ENCODE results near the gene METTL23. TPM values are rescaled to one million over a fixed set of nuclear protein-coding genes. Genes with fewer than 3 reads are reported as not detected.
A peak's percentile ranks its signal among the peaks of the same experiment; 100 is the strongest.

METTL23 gene
- total and polyA plus RNA-seq, 7 experiments from 2014 or later = 39.6 to 152 (median 73.8) TPM

GRCh38 chr17:76682296-76682695, 44.3 kb upstream of the METTL23 start:
- Histone ChIP-seq H3K36me3 (ENCODE audit: control insufficient read depth in 2 of 3, insufficient read depth in 3 of 3, low read length in 3 of 3) (no peaks in the 10 kb centered on the region), H3K27ac (ENCODE audit: low read depth, low read length) (no peak overlapping the region), H3K4me1 (ENCODE audit: control insufficient read depth in 2 of 2, insufficient read depth in 2 of 2, low read length in 2 of 2) (peaks cover 14 to 25% of the 10 kb centered on the region in 2 donors), H3K4me3 (ENCODE audit: low read length) (no peak overlapping the region), H3K27me3 (ENCODE audit: control insufficient read depth in 2 of 2, insufficient read depth in 2 of 2, low read length in 2 of 2) (no peaks in the 10 kb centered on the region), H3K9me3 (ENCODE audit: control insufficient read depth in 2 of 3, low read length in 3 of 3) (no peaks in the 10 kb centered on the region)
- DNase-seq (no peak), ATAC-seq (no peak)
- Mint-ChIP-seq H3K27me3 (peaks cover 0 to 6% (median 0%) of the 10 kb centered on the region in 5 donors), H3K36me3 (no peaks in the 10 kb centered on the region), H3K27ac (no peak overlapping the region), H3K4me3 (peak overlapping the region in 1 of 10 donors; percentile 40), H3K4me1 (peaks cover 0 to 12% (median 5%) of the 10 kb centered on the region in 7 donors), H3K9me3 (no peaks in the 10 kb centered on the region)
- ChIA-PET CTCF (interaction anchor here (0.6 to 3.2 kb wide), 12 partner anchors 24 to 1553 kb away, joined by 3 to 27 read pairs (median 4); no protein-coding TSS in a partner anchor), POLR2A (interaction anchor here (1.5 kb wide), 1 partner anchor 124 kb away, joined by 6 read pairs; no protein-coding TSS in a partner anchor)
- intact Hi-C loops (cut with micrococcal nuclease) = no loop called here

DNA sequence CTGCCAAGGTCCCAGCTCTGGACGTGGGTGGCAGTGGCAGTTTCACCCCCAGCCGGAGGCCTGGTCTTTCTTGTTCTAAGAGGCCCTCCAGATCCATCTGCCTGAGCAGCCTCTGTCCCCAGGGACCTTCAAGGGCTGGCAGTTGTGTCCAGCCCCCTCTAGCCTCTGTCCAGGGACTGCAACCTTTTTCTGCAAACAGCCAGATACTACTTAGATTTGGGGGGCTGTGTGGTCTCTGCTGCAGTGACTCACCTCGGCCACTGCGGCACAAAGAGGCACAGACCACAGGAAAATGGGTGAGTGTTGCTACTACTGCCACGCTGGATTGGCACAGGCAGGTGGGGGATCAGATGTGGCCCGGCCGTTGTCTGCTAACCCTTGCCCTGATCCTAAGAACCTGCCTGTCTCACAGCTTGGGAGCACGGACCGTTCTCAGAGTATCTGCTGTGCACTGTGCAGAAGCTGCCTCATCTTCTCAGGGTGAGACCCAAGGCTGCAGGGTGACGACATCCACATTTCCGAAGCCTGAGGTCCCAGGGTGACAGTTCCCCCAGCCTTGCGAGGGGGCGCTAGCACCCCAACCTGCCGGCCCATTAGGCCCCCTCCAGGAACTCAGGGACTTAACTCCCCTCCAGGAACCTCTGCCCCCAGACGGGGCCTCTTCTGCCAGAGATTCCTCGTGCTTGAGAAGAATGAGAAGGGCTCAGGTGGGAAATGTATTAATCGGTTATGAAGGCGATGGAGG, 43.5 kb upstream of the METTL23 start:
- Histone ChIP-seq H3K9me3 (ENCODE audit: control insufficient read depth in 2 of 3, low read length in 3 of 3) (no peaks in the 10 kb centered on the region), H3K4me1 (ENCODE audit: control insufficient read depth in 2 of 2, insufficient read depth in 2 of 2, low read length in 2 of 2) (peaks cover 8 to 19% of the 10 kb centered on the region in 2 donors), H3K4me3 (ENCODE audit: low read length) (no peak overlapping the region), H3K27ac (ENCODE audit: low read depth, low read length) (no peak overlapping the region), H3K36me3 (ENCODE audit: control insufficient read depth in 2 of 3, insufficient read depth in 3 of 3, low read length in 3 of 3) (no peaks in the 10 kb centered on the region), H3K27me3 (ENCODE audit: control insufficient read depth in 2 of 2, insufficient read depth in 2 of 2, low read length in 2 of 2) (no peaks in the 10 kb centered on the region)
- ChIA-PET POLR2A (no interaction called here), CTCF (interaction anchor here (0.6 to 3.2 kb wide), 3 partner anchors 59 to 1552 kb away, joined by 3 to 23 read pairs (median 3); no protein-coding TSS in a partner anchor)
- intact Hi-C loops (cut with micrococcal nuclease) = no loop called here
- H3K4me3 Mint-ChIP-seq = no peak overlapping the region
- ATAC-seq (no peak), DNase-seq (no peak)
- peaks cover 0 to 6% (median 0%) of the 10 kb centered on the region in 5 donors for H3K27me3 Mint-ChIP-seq
- H3K4me1 Mint-ChIP-seq = peaks cover 0 to 12% (median 5%) of the 10 kb centered on the region in 7 donors
- H3K36me3 Mint-ChIP-seq = no peaks in the 10 kb centered on the region
- H3K27ac Mint-ChIP-seq = no peak overlapping the region
- no peaks in the 10 kb centered on the region for H3K9me3 Mint-ChIP-seq

- Mint-ChIP-seq H3K9me3 (no peaks in the 10 kb centered on the region), H3K4me1 (peaks cover 0 to 12% (median 5%) of the 10 kb centered on the region in 7 donors), H3K36me3 (no peaks in the 10 kb centered on the region), H3K27me3 (peaks cover 0 to 10% (median 0%) of the 10 kb centered on the region in 5 donors), H3K4me3 (no peak overlapping the region), H3K27ac (no peak overlapping the region)
- Histone ChIP-seq H3K27ac (ENCODE audit: low read depth, low read length) (no peak overlapping the region), H3K4me3 (ENCODE audit: low read length) (no peak overlapping the region), H3K9me3 (ENCODE audit: control insufficient read depth in 2 of 3, low read length in 3 of 3) (no peaks in the 10 kb centered on the region), H3K4me1 (ENCODE audit: control insufficient read depth in 2 of 2, insufficient read depth in 2 of 2, low read length in 2 of 2) (peaks cover 0 to 10% of the 10 kb centered on the region in 2 donors), H3K27me3 (ENCODE audit: control insufficient read depth in 2 of 2, insufficient read depth in 2 of 2, low read length in 2 of 2) (no peaks in the 10 kb centered on the region), H3K36me3 (ENCODE audit: control insufficient read depth in 2 of 3, insufficient read depth in 3 of 3, low read length in 3 of 3) (no peaks in the 10 kb centered on the region)
- CTCF ChIA-PET = interaction anchor here (0.6 to 1.1 kb wide), 2 partner anchors 161 to 879 kb away, joined by 3 to 4 read pairs; no protein-coding TSS in a partner anchor
- POLR2A ChIA-PET = no interaction called here
- intact Hi-C loops (cut with micrococcal nuclease) = no loop called here
- DNase-seq (no peak), ATAC-seq (no peak)
Measured at GRCh38 chr17:76683921-76684745, 42.5 kb upstream of the METTL23 start.

- Mint-ChIP-seq H3K27me3 (peaks cover 0 to 7% (median 0%) of the 10 kb centered on the region in 5 donors), H3K9me3 (no peaks in the 10 kb centered on the region), H3K4me3 (no peak overlapping the region), H3K27ac (no peak overlapping the region), H3K4me1 (peaks cover 0 to 12% (median 5%) of the 10 kb centered on the region in 7 donors), H3K36me3 (no peaks in the 10 kb centered on the region)
- Histone ChIP-seq H3K4me1 (ENCODE audit: control insufficient read depth in 2 of 2, insufficient read depth in 2 of 2, low read length in 2 of 2) (peaks cover 0 to 6% of the 10 kb centered on the region in 2 donors), H3K27me3 (ENCODE audit: control insufficient read depth in 2 of 2, insufficient read depth in 2 of 2, low read length in 2 of 2) (no peaks in the 10 kb centered on the region), H3K36me3 (ENCODE audit: control insufficient read depth in 2 of 3, insufficient read depth in 3 of 3, low read length in 3 of 3) (no peaks in the 10 kb centered on the region), H3K27ac (ENCODE audit: low read depth, low read length) (no peak overlapping the region), H3K9me3 (ENCODE audit: control insufficient read depth in 2 of 3, low read length in 3 of 3) (no peaks in the 10 kb centered on the region), H3K4me3 (ENCODE audit: low read length) (no peak overlapping the region)
- intact Hi-C loops (cut with micrococcal nuclease) = no loop called here
- CTCF ChIA-PET = interaction anchor here (0.6 to 1.1 kb wide), 2 partner anchors 162 to 880 kb away, joined by 3 to 4 read pairs; no protein-coding TSS in a partner anchor
- ATAC-seq (no peak), DNase-seq (no peak)
- POLR2A ChIA-PET = interaction anchor here (0.6 kb wide), 1 partner anchor 133 kb away, joined by 5 read pairs; no protein-coding TSS in a partner anchor
Measured at GRCh38 chr17:76684756-76685155, 41.9 kb upstream of the METTL23 start.

GRCh38 chr17:76685366-76685765, 41.3 kb upstream of the METTL23 start:
- no peaks in the 10 kb centered on the region for H3K9me3 ChIP-seq (ENCODE audit: control insufficient read depth in 2 of 3, low read length in 3 of 3)
- H3K36me3 ChIP-seq (ENCODE audit: control insufficient read depth in 2 of 3, insufficient read depth in 3 of 3, low read length in 3 of 3) = no peaks in the 10 kb centered on the region
- CTCF ChIA-PET = interaction anchor here (0.5 to 1.1 kb wide), 2 partner anchors 162 to 410 kb away, joined by 3 read pairs; no protein-coding TSS in a partner anchor
- Mint-ChIP-seq H3K27me3 (peaks cover 0 to 7% (median 0%) of the 10 kb centered on the region in 5 donors), H3K4me1 (peaks cover 0 to 12% (median 5%) of the 10 kb centered on the region in 7 donors), H3K36me3 (no peaks in the 10 kb centered on the region), H3K9me3 (no peaks in the 10 kb centered on the region), H3K27ac (no peak overlapping the region), H3K4me3 (no peak overlapping the region)
- DNase-seq = no peak
- intact Hi-C loops (cut with micrococcal nuclease) = no loop called here
- peaks cover 0 to 6% of the 10 kb centered on the region in 2 donors for H3K4me1 ChIP-seq (ENCODE audit: control insufficient read depth in 2 of 2, insufficient read depth in 2 of 2, low read length in 2 of 2)
- H3K4me3 ChIP-seq (ENCODE audit: low read length) = no peak overlapping the region
- no peak for ATAC-seq
- H3K27ac ChIP-seq (ENCODE audit: low read depth, low read length) = no peak overlapping the region
- no peaks in the 10 kb centered on the region for H3K27me3 ChIP-seq (ENCODE audit: control insufficient read depth in 2 of 2, insufficient read depth in 2 of 2, low read length in 2 of 2)
- POLR2A ChIA-PET = interaction anchor here (0.6 kb wide), 1 partner anchor 133 kb away, joined by 5 read pairs; no protein-coding TSS in a partner anchor

DNA sequence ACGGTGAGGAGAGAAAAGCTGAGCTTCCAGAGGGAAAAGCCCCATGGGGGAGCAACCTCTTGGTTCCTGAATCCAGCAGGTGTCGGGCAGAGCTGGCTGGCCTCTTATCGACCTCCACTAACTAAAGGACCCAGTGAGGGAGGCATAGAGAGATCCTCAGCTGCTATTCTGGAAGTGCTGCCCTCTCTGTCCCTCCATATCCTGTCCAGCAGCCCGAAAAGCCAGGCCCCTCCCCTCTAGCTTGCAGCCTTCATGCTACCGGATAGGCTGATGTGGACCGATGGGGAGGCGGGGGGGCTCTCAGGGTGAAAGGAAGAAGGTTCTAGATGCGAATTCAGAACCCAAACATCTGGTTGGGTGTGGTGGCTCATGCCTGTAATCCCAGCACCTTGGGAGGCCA, 40.8 kb upstream of the METTL23 start:
- H3K4me3 Mint-ChIP-seq = no peak overlapping the region
- ChIA-PET CTCF (interaction anchor here (0.5 kb wide), 1 partner anchor 410 kb away, joined by 3 read pairs; no protein-coding TSS in a partner anchor), POLR2A (no interaction called here)
- Histone ChIP-seq H3K9me3 (ENCODE audit: control insufficient read depth in 2 of 3, low read length in 3 of 3) (no peaks in the 10 kb centered on the region), H3K27ac (ENCODE audit: low read depth, low read length) (no peak overlapping the region), H3K27me3 (ENCODE audit: control insufficient read depth in 2 of 2, insufficient read depth in 2 of 2, low read length in 2 of 2) (no peaks in the 10 kb centered on the region), H3K36me3 (ENCODE audit: control insufficient read depth in 2 of 3, insufficient read depth in 3 of 3, low read length in 3 of 3) (no peaks in the 10 kb centered on the region), H3K4me3 (ENCODE audit: low read length) (no peak overlapping the region), H3K4me1 (ENCODE audit: control insufficient read depth in 2 of 2, insufficient read depth in 2 of 2, low read length in 2 of 2) (peaks cover 0 to 6% of the 10 kb centered on the region in 2 donors)
- ATAC-seq (no peak), DNase-seq (no peak)
- H3K4me1 Mint-ChIP-seq = peaks cover 0 to 12% (median 5%) of the 10 kb centered on the region in 7 donors
- peaks cover 0 to 7% (median 0%) of the 10 kb centered on the region in 5 donors for H3K27me3 Mint-ChIP-seq
- no peaks in the 10 kb centered on the region for H3K36me3 Mint-ChIP-seq
- no peaks in the 10 kb centered on the region for H3K9me3 Mint-ChIP-seq
- intact Hi-C loops (cut with micrococcal nuclease) = no loop called here
- no peak overlapping the region for H3K27ac Mint-ChIP-seq

All from naive thymus-derived CD4-positive, alpha-beta T cell (primary cell).